K562 (cell line): Measurements from ENCODE around the gene MORF4L1. TPM values are rescaled to one million over a fixed set of nuclear protein-coding genes. Genes with fewer than 3 reads are reported as not detected.

ENCODE experiments used
- ATAC-seq: fragments of 200-7000 bp; cut with Tn5 transposase; 3 replicates; pipeline ENCODE4 v1.9.1; 2020; ENCODE audit warnings: moderate library complexity
- BruUV-seq: library from RNA; stranded (reverse); fragments of 400-500 nt; replicated peaks from 2 replicates; lab custom pipeline; 2021; lab: Mats Ljungman, UMichigan
- CTCF ChIA-PET: fragments of 300-600 bp; formaldehyde crosslinking; extraction: SDS; loops from one replicate; lab custom pipeline; 2021; ENCODE audit warnings: low intra/inter-chr PET ratio; lab: Yijun Ruan, JAX
- POLR2A ChIA-PET: fragments of 300-600, 350-650 bp; sonication (Branson Sonifier 250); formaldehyde crosslinking; extraction: SDS; loops from one replicate; lab custom pipeline; 2021; ENCODE audit warnings: antibody characterized with exemption, inconsistent platforms; lab: Yijun Ruan, JAX
- DNase-seq, 4 experiments: peaks; one replicate each; pipeline versions ENCODE4 v3.0.0 to v3.0.0-alpha.2; 2011 to 2018; ENCODE audit warnings: low spot score in 3 of 4, mixed read lengths in 3 of 4; ENCODE audit errors: extremely low read depth in 1 of 4
- FAIRE-seq: peaks from 2 replicates; lab custom pipeline; 2011; peaks lifted over from hg19 to GRCh38; lab: Jason Lieb, UNC
- H2AFZ ChIP-seq: 2 replicates; pipeline ENCODE4 v1.6.0; 2011; ENCODE audit warnings: low read depth, low read length, control low read depth, inconsistent platforms
- H3K27ac ChIP-seq: fragments of 200-600 bp; 3 replicates; pipeline ENCODE4 v1.8.0; 2011; ENCODE audit warnings: low read depth, mild to moderate bottlenecking, control low read depth, inconsistent platforms, low read length, moderate library complexity, mixed read lengths; ENCODE audit errors: extremely low read depth
- H3K27me3 ChIP-seq, 2 experiments: fragments of 300-600 bp in 1 of 2; 2 replicates in 1 of 2; 3 replicates in 1 of 2; pipeline versions ENCODE4 v1.6.0 to v1.8.0; 2011; ENCODE audit warnings: inconsistent platforms in 2 of 2, low read length in 2 of 2, mild to moderate bottlenecking in 1 of 2, mixed read lengths in 1 of 2, moderate library complexity in 1 of 2; ENCODE audit not compliant: control insufficient read depth in 2 of 2, insufficient read depth in 2 of 2
- H3K36me3 ChIP-seq: fragments of 300-600 bp; 3 replicates; pipeline ENCODE4 v1.8.0; 2011; ENCODE audit warnings: mild to moderate bottlenecking, low read length, inconsistent platforms; ENCODE audit not compliant: control insufficient read depth, insufficient read depth
- H3K4me1 ChIP-seq, 2 experiments: fragments of 200-600 bp in 1 of 2; replicated peaks in 1 of 2; 2 replicates in 1 of 2; 3 replicates in 1 of 2; pipeline versions ENCODE4 v1.5.1 to v1.8.0; 2011; ENCODE audit warnings: inconsistent platforms in 2 of 2, low read length in 2 of 2, mild to moderate bottlenecking in 1 of 2, mixed read lengths in 1 of 2, moderate library complexity in 1 of 2; ENCODE audit not compliant: control insufficient read depth in 2 of 2, insufficient read depth in 2 of 2
- H3K4me2 ChIP-seq: 2 replicates; pipeline ENCODE4 v1.6.1; 2011; ENCODE audit warnings: low read length, control low read depth, inconsistent platforms, mixed read lengths; ENCODE audit not compliant: insufficient read depth
- H3K4me3 ChIP-seq: fragments of 200-600 bp; sonication (generic), shearing (Covaris generic); 2 replicates; pipeline ENCODE4 v1.5.1; 2016; ENCODE audit warnings: control low read depth, inconsistent platforms
- H3K79me2 ChIP-seq: fragments of 200-600 bp; 3 replicates; pipeline ENCODE4 v1.8.0; 2011; ENCODE audit warnings: low read length, inconsistent platforms; ENCODE audit not compliant: control insufficient read depth, insufficient read depth
- H3K9ac ChIP-seq, 2 experiments: 2 replicates each; pipeline versions ENCODE4 v1.6.0 to v1.6.1; 2011; ENCODE audit warnings: low read depth in 2 of 2, low read length in 2 of 2, control low read depth in 1 of 2, inconsistent platforms in 1 of 2, mild to moderate bottlenecking in 1 of 2, mixed read lengths in 1 of 2; ENCODE audit not compliant: insufficient read depth in 1 of 2
- H3K9me1 ChIP-seq: one replicate; pipeline ENCODE4 v1.6.0; 2011; ENCODE audit warnings: inconsistent platforms, mild to moderate bottlenecking, low read length, moderate library complexity; ENCODE audit not compliant: control insufficient read depth, insufficient read depth
- H3K9me3 ChIP-seq: replicated peaks from 2 replicates; pipeline ENCODE4 v1.5.1; 2011; ENCODE audit warnings: low read depth, low read length, inconsistent platforms; ENCODE audit not compliant: control insufficient read depth, insufficient read depth
- H4K20me1 ChIP-seq: replicated peaks from 2 replicates; pipeline ENCODE4 v1.6.1; 2011; ENCODE audit warnings: low read length, inconsistent platforms, mixed read lengths; ENCODE audit not compliant: control insufficient read depth, insufficient read depth
- CCNT2 ChIP-seq: IDR thresholded peaks from 2 replicates; pipeline ENCODE4 v1.6.1; 2011; ENCODE audit warnings: borderline replicate concordance, low read depth, mild to moderate bottlenecking, moderate library complexity, mixed read lengths, low read length; ENCODE audit not compliant: insufficient read length; ENCODE audit errors: extremely low read depth
- MCM5 ChIP-seq: fragments of 450-650 bp; IDR thresholded peaks from 2 replicates; pipeline ENCODE4 v1.6.1; 2016; ENCODE audit warnings: low read depth
- PCBP1 ChIP-seq: fragments of 200-400 bp; formaldehyde crosslinking; IDR thresholded peaks from 2 replicates; pipeline ENCODE4 v1.6.1; 2018; ENCODE audit warnings: mild to moderate bottlenecking, low read depth, low read length; ENCODE audit not compliant: poor library complexity, severe bottlenecking
- POLR2AphosphoS5 ChIP-seq: IDR thresholded peaks from 2 replicates; pipeline ENCODE4 v1.6.1; 2011; ENCODE audit warnings: mild to moderate bottlenecking, low read depth, low read length, moderate library complexity; ENCODE audit not compliant: control insufficient read depth, insufficient read depth
- RNF2 ChIP-seq: sonication (generic); IDR thresholded peaks from 2 replicates; pipeline ENCODE4 v1.6.1; 2016
- SIN3B ChIP-seq: fragments of 450-650 bp; IDR thresholded peaks from 2 replicates; pipeline ENCODE4 v1.6.1; 2017; ENCODE audit warnings: low read depth, mild to moderate bottlenecking, moderate library complexity
- SMARCA4 ChIP-seq: fragments of 450-650 bp; IDR thresholded peaks from 2 replicates; pipeline ENCODE4 v1.6.1; 2016
- SUPT5H ChIP-seq: fragments of 450-650 bp; IDR thresholded peaks from 2 replicates; pipeline ENCODE4 v1.6.1; 2016
- TAL1 ChIP-seq: fragments of 450-650 bp; IDR thresholded peaks from 2 replicates; pipeline ENCODE4 v1.6.1; 2016; ENCODE audit warnings: mild to moderate bottlenecking
- TCF3 ChIP-seq: sonication (generic); formaldehyde crosslinking; IDR thresholded peaks from 2 replicates; pipeline ENCODE4 v1.4.0; 2020; ENCODE audit warnings: mild to moderate bottlenecking, missing genetic modification reagents
- WGBS: fragments of 100-300 bp; shearing (Covaris generic); methylation state at CpG from one replicate; pipeline ENCODE4 v1.1.6; 2016; ENCODE audit warnings: low coverage, mixed read lengths; ENCODE audit not compliant: insufficient coverage; ENCODE audit errors: missing lambda C conversion rate; 5-methylcytosine and 5-hydroxymethylcytosine counted together
- in situ Hi-C: fragments of 300-500 bp; cut with MboI; formaldehyde crosslinking; loops from 4 replicates; pipeline ENCODE4 v1.15.0; 2018; ENCODE audit warnings: inconsistent platforms, mixed read lengths
- intact Hi-C: fragments of 100-400 bp; cut with micrococcal nuclease; formaldehyde crosslinking; loops from 2 replicates; pipeline ENCODE4 v1.14.2; 2022
- polyA plus RNA-seq, 8 experiments: library from polyadenylated mRNA; depleted of rRNA in 4 of 8; stranded (reverse) in 5 of 8; unstranded in 3 of 8; fragments of >200 nt; fragmentation: Nextera tagmentation in 2 of 8; fragmentation: Illumina TruSeq in 1 of 8; extraction: Ambion mirVana in 2 of 8; extraction: Trizol in 1 of 8; gene quantifications; 2 replicates each; pipeline versions ENCODE4 v1.2.1 to v1.2.3, GENCODE V29; 2011 to 2014; ENCODE audit warnings: inconsistent platforms in 1 of 8, missing spikeins in 1 of 8
- total RNA-seq, 7 experiments: library from RNA; depleted of rRNA in 6 of 7; stranded (reverse); fragments of >200 nt in 6 of 7; fragmentation: Illumina TruSeq in 2 of 7; extraction: Trizol in 2 of 7; gene quantifications; 2 replicates each; pipeline versions ENCODE4 v1.2.1 to v1.2.3, GENCODE V29; 2011 to 2021; ENCODE audit warnings: low replicate concordance in 1 of 7
- TF ChIP-seq, protein P1 (sequence below): fragments of 250-450 bp; sonication (Bioruptor Pico); IDR thresholded peaks from 2 replicates; pipeline ENCODE4 v1.4.0; 2020; ENCODE audit warnings: mild to moderate bottlenecking
- TF ChIP-seq, protein P2 (sequence below): IDR thresholded peaks from 3 replicates; pipeline ENCODE4 v1.6.1; 2011; ENCODE audit warnings: borderline replicate concordance, mild to moderate bottlenecking; ENCODE audit not compliant: insufficient read length, insufficient read depth
- TF ChIP-seq, protein P3 (sequence below): fragments of 200-800 bp; sonication (Bioruptor generic); IDR thresholded peaks from 2 replicates; pipeline ENCODE4 v1.6.1; 2017; ENCODE audit warnings: missing genetic modification characterization, missing compliant biosample characterization
- TF ChIP-seq, protein P4 (sequence below): fragments of 450-650 bp; formaldehyde crosslinking; conservative IDR thresholded peaks from 2 replicates; pipeline ENCODE4 v1.4.0; 2022; ENCODE audit warnings: mild to moderate bottlenecking, missing genetic modification characterization

The MORF4L1 gene
- total and polyA plus RNA-seq, 9 of the 15 experiments (the other 6 are each of a cell fraction or from before 2014, with no cell fraction given), result 127 to 615 (median 281) TPM

DNA sequence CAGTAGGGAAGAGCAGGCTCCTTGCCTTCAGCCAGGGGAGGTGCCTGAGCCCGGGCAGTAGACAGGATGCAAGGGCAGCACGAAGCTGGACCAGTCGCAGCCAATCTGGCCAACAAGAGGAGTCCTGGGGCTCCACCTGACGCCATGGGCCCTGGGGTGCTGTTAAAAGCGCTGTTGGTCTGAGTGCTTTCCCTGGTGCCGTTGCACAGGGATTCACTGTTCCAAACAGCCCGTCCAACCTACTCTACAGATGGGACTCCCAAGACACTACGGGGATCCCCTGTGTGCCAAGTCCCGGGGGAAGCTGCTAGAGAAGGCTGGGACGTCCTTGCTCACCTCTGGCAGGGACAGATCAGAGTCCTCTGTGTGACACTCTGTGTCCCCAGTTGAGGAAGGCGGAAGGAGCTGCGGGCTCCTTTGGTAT, 71.5 kb downstream of the MORF4L1 start (continued):
- TF ChIP-seq, protein P1, sequence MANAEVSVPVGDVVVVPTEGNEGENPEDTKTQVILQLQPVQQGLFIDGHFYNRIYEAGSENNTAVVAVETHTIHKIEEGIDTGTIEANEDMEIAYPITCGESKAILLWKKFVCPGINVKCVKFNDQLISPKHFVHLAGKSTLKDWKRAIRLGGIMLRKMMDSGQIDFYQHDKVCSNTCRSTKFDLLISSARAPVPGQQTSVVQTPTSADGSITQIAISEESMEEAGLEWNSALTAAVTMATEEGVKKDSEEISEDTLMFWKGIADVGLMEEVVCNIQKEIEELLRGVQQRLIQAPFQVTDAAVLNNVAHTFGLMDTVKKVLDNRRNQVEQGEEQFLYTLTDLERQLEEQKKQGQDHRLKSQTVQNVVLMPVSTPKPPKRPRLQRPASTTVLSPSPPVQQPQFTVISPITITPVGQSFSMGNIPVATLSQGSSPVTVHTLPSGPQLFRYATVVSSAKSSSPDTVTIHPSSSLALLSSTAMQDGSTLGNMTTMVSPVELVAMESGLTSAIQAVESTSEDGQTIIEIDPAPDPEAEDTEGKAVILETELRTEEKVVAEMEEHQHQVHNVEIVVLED (CRISPR knock-in tag), result no peak

DNA sequence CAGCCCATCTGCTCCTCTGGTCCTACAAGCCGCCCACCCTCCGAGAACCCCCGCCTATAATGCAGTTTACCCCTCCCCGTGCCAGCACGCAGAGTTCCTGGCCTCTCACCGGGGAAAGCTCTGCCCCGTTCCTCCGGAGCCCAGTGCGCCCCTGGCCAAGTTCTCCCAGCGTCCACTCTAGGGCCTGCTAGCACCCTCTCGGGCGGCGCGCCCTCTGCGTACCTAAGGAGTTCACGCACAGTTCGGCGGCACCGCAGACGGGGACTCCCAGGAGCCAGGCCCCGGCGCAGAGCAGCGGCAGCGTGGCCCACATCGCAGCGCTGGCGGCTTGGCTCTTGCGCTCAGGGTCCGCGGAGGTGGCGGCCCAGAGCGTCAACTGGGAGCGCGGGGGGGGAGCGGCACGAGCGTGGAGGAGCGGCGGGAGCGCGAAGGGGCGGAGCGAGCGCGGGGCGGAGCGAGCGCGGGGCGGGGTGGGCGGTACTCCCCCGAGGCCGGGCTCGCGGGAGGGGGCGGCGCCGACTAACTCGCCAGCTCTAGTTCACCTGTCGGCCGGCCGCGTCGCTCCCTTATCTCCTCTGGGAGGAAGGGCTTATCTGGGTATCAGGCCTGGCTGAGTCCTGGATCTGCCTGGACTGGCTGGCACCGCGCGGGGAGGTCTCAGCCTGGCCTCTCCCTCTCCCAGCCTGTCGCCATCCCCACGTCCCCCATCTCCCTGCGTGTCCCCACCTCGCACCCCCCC, 72.1 kb downstream of the MORF4L1 start, which contains the start of gene CTSH:
Gene CTSH, minus strand, starts transcription at position 378 of the 739 bp plus-strand sequence. Its CDS starts 65 bp downstream, at position 313.
- Histone ChIP-seq H3K9me3 (no peaks in the 10 kb centered on the region), H3K79me2 (peaks cover 40% of the 10 kb centered on the region), H3K27me3 (no peaks in the 10 kb centered on the region), H3K9ac (peak within 1 kb of the TSS; percentile 73 to 95), H2AFZ (peak within 1 kb of the TSS; percentile 94), H3K4me2 (peak within 1 kb of the TSS; percentile 92), H3K4me3 (peak within 1 kb of the TSS; percentile 87), H4K20me1 (no peaks in the 10 kb centered on the region), H3K9me1 (no peaks in the 10 kb centered on the region), H3K27ac (peak within 1 kb of the TSS; percentile 78), H3K4me1 (peaks cover 21 to 22% of the 10 kb centered on the region in 2 experiments), H3K36me3 (no peaks in the 10 kb centered on the region)
- ChIA-PET CTCF (interaction anchor here (0.5 kb wide), 1 partner anchor 72 kb away, joined by 3 read pairs; no protein-coding TSS in a partner anchor), POLR2A (interaction anchor here (0.5 to 2.4 kb wide), 7 partner anchors 9 to 133 kb away, joined by 3 to 10 read pairs (median 4); partner anchors contain the start of gene ADAMTS7)
- no TSS peak for BruUV-seq
- WGBS, result 2% methylated on average over 18 of the region's 71 CpGs
- in situ Hi-C loops, result no loop called here
- peak; percentile 90 to 98 (median 96) for DNase-seq
- ATAC-seq, result peak; percentile 94
- FAIRE-seq, result no peak
- intact Hi-C loops, result no loop called here
- TF ChIP-seq, protein P2, sequence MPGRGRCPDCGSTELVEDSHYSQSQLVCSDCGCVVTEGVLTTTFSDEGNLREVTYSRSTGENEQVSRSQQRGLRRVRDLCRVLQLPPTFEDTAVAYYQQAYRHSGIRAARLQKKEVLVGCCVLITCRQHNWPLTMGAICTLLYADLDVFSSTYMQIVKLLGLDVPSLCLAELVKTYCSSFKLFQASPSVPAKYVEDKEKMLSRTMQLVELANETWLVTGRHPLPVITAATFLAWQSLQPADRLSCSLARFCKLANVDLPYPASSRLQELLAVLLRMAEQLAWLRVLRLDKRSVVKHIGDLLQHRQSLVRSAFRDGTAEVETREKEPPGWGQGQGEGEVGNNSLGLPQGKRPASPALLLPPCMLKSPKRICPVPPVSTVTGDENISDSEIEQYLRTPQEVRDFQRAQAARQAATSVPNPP, result no peak
- TF ChIP-seq RNF2 (0 out of 2 replicates have a peak, but pooled peaks have one; percentile 55), POLR2AphosphoS5 (peak; percentile 59), TCF3 (peak; percentile 29; the same call in 1 of the 2 replicates), PCBP1 (peak; percentile 55), SMARCA4 (peak; percentile 44; the same call in 1 of the 2 replicates), MCM5 (no peak), CCNT2 (peak; percentile 67), TAL1 (peak; percentile 16; the same call in 1 of the 2 replicates), SUPT5H (peak; percentile 69), SIN3B (0 out of 2 replicates have a peak, but pooled peaks have one; percentile 33)
- TF ChIP-seq, protein P3, sequence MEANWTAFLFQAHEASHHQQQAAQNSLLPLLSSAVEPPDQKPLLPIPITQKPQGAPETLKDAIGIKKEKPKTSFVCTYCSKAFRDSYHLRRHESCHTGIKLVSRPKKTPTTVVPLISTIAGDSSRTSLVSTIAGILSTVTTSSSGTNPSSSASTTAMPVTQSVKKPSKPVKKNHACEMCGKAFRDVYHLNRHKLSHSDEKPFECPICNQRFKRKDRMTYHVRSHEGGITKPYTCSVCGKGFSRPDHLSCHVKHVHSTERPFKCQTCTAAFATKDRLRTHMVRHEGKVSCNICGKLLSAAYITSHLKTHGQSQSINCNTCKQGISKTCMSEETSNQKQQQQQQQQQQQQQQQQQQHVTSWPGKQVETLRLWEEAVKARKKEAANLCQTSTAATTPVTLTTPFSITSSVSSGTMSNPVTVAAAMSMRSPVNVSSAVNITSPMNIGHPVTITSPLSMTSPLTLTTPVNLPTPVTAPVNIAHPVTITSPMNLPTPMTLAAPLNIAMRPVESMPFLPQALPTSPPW, result peak; percentile 95
- TF ChIP-seq, protein P4, sequence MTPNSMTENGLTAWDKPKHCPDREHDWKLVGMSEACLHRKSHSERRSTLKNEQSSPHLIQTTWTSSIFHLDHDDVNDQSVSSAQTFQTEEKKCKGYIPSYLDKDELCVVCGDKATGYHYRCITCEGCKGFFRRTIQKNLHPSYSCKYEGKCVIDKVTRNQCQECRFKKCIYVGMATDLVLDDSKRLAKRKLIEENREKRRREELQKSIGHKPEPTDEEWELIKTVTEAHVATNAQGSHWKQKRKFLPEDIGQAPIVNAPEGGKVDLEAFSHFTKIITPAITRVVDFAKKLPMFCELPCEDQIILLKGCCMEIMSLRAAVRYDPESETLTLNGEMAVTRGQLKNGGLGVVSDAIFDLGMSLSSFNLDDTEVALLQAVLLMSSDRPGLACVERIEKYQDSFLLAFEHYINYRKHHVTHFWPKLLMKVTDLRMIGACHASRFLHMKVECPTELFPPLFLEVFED (CRISPR knock-in tag), result no peak
